ENCODE measurements around the gene PPP6C.
"Not testable (repeated sequence)": the region's sequence is repeated elsewhere in the genome, so short reads cannot be mapped to it uniquely, and the experiment has no call there.

PPP6C gene

GRCh38 chr9:125189361-125190289 is at the start of gene PPP6C:
Gene PPP6C, minus strand, starts transcription at chr9:125189803. Its CDS starts 85 bp downstream, at chr9:125189718.
- DNase-seq: peak; percentile 98

GRCh38 chr9:125238915-125239446 is 49.4 kb upstream of the PPP6C start:
- DNase-seq: no peak

- no peak for DNase-seq
Measured at GRCh38 chr9:125238127-125238914, 48.7 kb upstream of the PPP6C start.

GRCh38 chr9:125236520-125237159 is 47.0 kb upstream of the PPP6C start:
- DNase-seq: not testable (repeated sequence)

GRCh38 chr9:125235804-125236519 is 46.4 kb upstream of the PPP6C start:
- no peak for DNase-seq

GRCh38 chr9:125234099-125234498 is 44.5 kb upstream of the PPP6C start:
- not testable (repeated sequence) for DNase-seq

GRCh38 chr9:125233678-125234077 is 44.1 kb upstream of the PPP6C start:
- no peak for DNase-seq

GRCh38 chr9:125227761-125228160 is 38.2 kb upstream of the PPP6C start:
- no peak for DNase-seq

GRCh38 chr9:125224858-125225257 is 35.3 kb upstream of the PPP6C start:
- DNase-seq: not testable (repeated sequence)

GRCh38 chr9:125218621-125219020 is 29.0 kb upstream of the PPP6C start:
- no peak for DNase-seq

GRCh38 chr9:125214186-125214585 is 24.6 kb upstream of the PPP6C start:
- no peak for DNase-seq

GRCh38 chr9:125204477-125204876 is 14.9 kb upstream of the PPP6C start:
- DNase-seq: no peak

- no peak for DNase-seq
Measured at GRCh38 chr9:125202846-125203618, 13.4 kb upstream of the PPP6C start.

- DNase-seq: peak; percentile 94
Measured at GRCh38 chr9:125200216-125201047, 10.8 kb upstream of the PPP6C start, which contains the start of gene RABEPK. Gene RABEPK, plus strand, starts transcription at chr9:125200542. Its CDS starts 2,472 bp downstream, at chr9:125203014.

GRCh38 chr9:125195591-125195990 is 6.0 kb upstream of the PPP6C start:
- DNase-seq: not testable (repeated sequence)

GRCh38 chr9:125194466-125194865 is 4.9 kb upstream of the PPP6C start:
- not testable (repeated sequence) for DNase-seq

- no peak for DNase-seq
Measured at GRCh38 chr9:125190361-125190801, 778 bp upstream of the PPP6C start.

- DNase-seq: no peak
Measured at GRCh38 chr9:125189011-125189360, 617 bp downstream of the PPP6C start.

- no peak for DNase-seq
Measured at GRCh38 chr9:125183561-125183960, 6.0 kb downstream of the PPP6C start.

- no peak for DNase-seq
Measured at GRCh38 chr9:125183054-125183453, 6.5 kb downstream of the PPP6C start.

Data from left hindlimb (tissue), 1 donor.